CD4-positive, alpha-beta T cell (primary cell): Measurements from ENCODE around the gene SMOC1. TPM values are rescaled to one million over a fixed set of nuclear protein-coding genes. Genes with fewer than 3 reads are reported as not detected.
A peak's percentile ranks its signal among the peaks of the same experiment; 100 is the strongest.

ENCODE experiments used
- ATAC-seq: fragments of 200-7000 bp; cut with Tn5 transposase; one replicate; pipeline ENCODE4 v1.10.0; 2022; ENCODE audit warnings: mild to moderate bottlenecking; ENCODE audit not compliant: poor library complexity
- CTCF ChIA-PET: fragments of 350-600 bp; sonication (Branson Sonifier 250); formaldehyde crosslinking; loops from one replicate; lab custom pipeline; 2021; ENCODE audit warnings: antibody characterized with exemption, inconsistent platforms; lab: Charles Lee
- POLR2A ChIA-PET: fragments of 350-600 bp; sonication (Branson Sonifier 250); formaldehyde crosslinking; loops from one replicate; lab custom pipeline; 2021; ENCODE audit warnings: antibody characterized with exemption, inconsistent platforms; lab: Charles Lee
- DNase-seq, 14 experiments: peaks; one replicate each; pipeline ENCODE4 v3.0.0-alpha.2; 2013 to 2020; ENCODE audit warnings: mixed read lengths in 2 of 14
- H3K27ac ChIP-seq, 2 donors: one replicate each; pipeline versions ENCODE4 v1.5.1 to v1.7.0; 2013; ENCODE audit warnings: low read length in 2 of 2, low read depth in 1 of 2, mild to moderate bottlenecking in 1 of 2
- H3K27me3 ChIP-seq, 2 experiments: 1 replicate in 1 of 2; 2 replicates in 1 of 2; pipeline versions ENCODE4 v1.6.1 to v1.7.0; 2013; ENCODE audit warnings: low read length in 2 of 2, control low read depth in 1 of 2, mild to moderate bottlenecking in 1 of 2, moderate library complexity in 1 of 2; ENCODE audit not compliant: insufficient read depth in 2 of 2, control insufficient read depth in 1 of 2
- H3K36me3 ChIP-seq: one replicate; pipeline ENCODE4 v1.6.1; 2013; ENCODE audit warnings: low read length, control low read depth; ENCODE audit not compliant: insufficient read depth
- H3K4me1 ChIP-seq: one replicate; pipeline ENCODE4 v1.6.1; 2013; ENCODE audit warnings: low read length, control low read depth; ENCODE audit not compliant: insufficient read depth
- H3K4me3 ChIP-seq: one replicate; pipeline ENCODE4 v1.5.1; 2013; ENCODE audit warnings: mild to moderate bottlenecking, low read length, moderate library complexity
- H3K9me3 ChIP-seq, 2 experiments: 1 replicate in 1 of 2; 2 replicates in 1 of 2; pipeline versions ENCODE4 v1.6.1 to v1.7.0; 2013; ENCODE audit warnings: low read length in 2 of 2, mild to moderate bottlenecking in 2 of 2, control low read depth in 1 of 2, moderate library complexity in 1 of 2; ENCODE audit not compliant: control insufficient read depth in 1 of 2, insufficient read depth in 1 of 2
- H3K27ac Mint-ChIP-seq: one replicate; pipeline ENCODE4 v1.8.0; 2020; ENCODE audit warnings: mixed read lengths
- H3K27me3 Mint-ChIP-seq: one replicate; pipeline ENCODE4 v1.8.0; 2021; ENCODE audit warnings: mixed read lengths
- H3K36me3 Mint-ChIP-seq: one replicate; pipeline ENCODE4 v1.8.0; 2021; ENCODE audit warnings: low read depth, mixed read lengths
- H3K4me1 Mint-ChIP-seq: one replicate; pipeline ENCODE4 v1.8.0; 2021; ENCODE audit warnings: low read depth, mixed read lengths
- H3K4me3 Mint-ChIP-seq: one replicate; pipeline ENCODE4 v1.8.0; 2020; ENCODE audit warnings: mild to moderate bottlenecking, mixed read lengths
- H3K9me3 Mint-ChIP-seq: one replicate; pipeline ENCODE4 v1.8.0; 2020; ENCODE audit warnings: mixed read lengths
- CTCF ChIP-seq: fragments of 200-600 bp; IDR thresholded peaks from one replicate; pipeline ENCODE4 v1.8.0; 2022; ENCODE audit warnings: antibody characterized with exemption, mild to moderate bottlenecking
- intact Hi-C, 2 experiments: fragments of 100-400 bp; cut with DNase I in 1 of 2; cut with micrococcal nuclease in 1 of 2; formaldehyde crosslinking; loops; one replicate each; pipeline versions ENCODE4 v1.15.1 to v1.9.0; 2023 to 2025; cut with DNase I, micrococcal nuclease
- total RNA-seq, 174 experiments: library from RNA in 2 of 174; stranded (reverse) in 2 of 174; gene quantifications; one replicate each; pipeline ENCODE4 v1.2.3 and lab custom pipeline; 2021 to 2026

The SMOC1 gene
- total RNA-seq, 2 experiments from 2014 or later, result not detected

- no peaks in the 10 kb centered on the region for H3K4me1 Mint-ChIP-seq
Observed at GRCh38 chr14:70050136-70050535, 170.9 kb downstream of the SMOC1 start.

GRCh38 chr14:70052990-70053389 lies 173.8 kb downstream of the SMOC1 start:
- peaks cover 0 to 4% of the 10 kb centered on the region in 2 experiments for H3K27me3 ChIP-seq
- peaks cover 0 to 6% of the 10 kb centered on the region in 2 experiments for H3K9me3 ChIP-seq
- ChIA-PET POLR2A (no interaction called here), CTCF (no interaction called here)
- no peak overlapping the region for H3K4me3 Mint-ChIP-seq
- no peaks in the 10 kb centered on the region for H3K4me1 ChIP-seq
- H3K36me3 ChIP-seq, result no peaks in the 10 kb centered on the region
- H3K27ac ChIP-seq, result no peak overlapping the region
- H3K27ac Mint-ChIP-seq, result no peak overlapping the region
- no peak for ATAC-seq
- H3K9me3 Mint-ChIP-seq, result no peaks in the 10 kb centered on the region
- no peak overlapping the region for H3K4me3 ChIP-seq
- intact Hi-C loops, result no loop called here
- H3K27me3 Mint-ChIP-seq, result peaks cover 17% of the 10 kb centered on the region
- DNase-seq, result peak in 2 of 14 experiments; percentile 4 to 5
- H3K36me3 Mint-ChIP-seq, result no peaks in the 10 kb centered on the region
- TF ChIP-seq CTCF, result no peak
- no peaks in the 10 kb centered on the region for H3K4me1 Mint-ChIP-seq

More at GRCh38 chr14:70050136-70050535, 170.9 kb downstream of the SMOC1 start:
- Histone ChIP-seq H3K27me3 (no peaks in the 10 kb centered on the region), H3K9me3 (peaks cover 0 to 9% of the 10 kb centered on the region in 2 experiments), H3K36me3 (no peaks in the 10 kb centered on the region), H3K27ac (no peak overlapping the region), H3K4me1 (no peaks in the 10 kb centered on the region), H3K4me3 (no peak overlapping the region)
- no peak for TF ChIP-seq CTCF
- Mint-ChIP-seq H3K4me3 (no peak overlapping the region), H3K9me3 (no peaks in the 10 kb centered on the region), H3K27ac (no peak overlapping the region), H3K27me3 (peaks cover 9% of the 10 kb centered on the region), H3K36me3 (no peaks in the 10 kb centered on the region)
- intact Hi-C loops, result no loop called here
- CTCF ChIA-PET, result no interaction called here
- POLR2A ChIA-PET, result no interaction called here
- ATAC-seq (no peak), DNase-seq (no peak)

- DNase-seq, result no peak
- H3K36me3 Mint-ChIP-seq, result no peaks in the 10 kb centered on the region
- Histone ChIP-seq H3K36me3 (no peaks in the 10 kb centered on the region), H3K27me3 (peaks cover 0 to 4% of the 10 kb centered on the region in 2 experiments), H3K4me1 (no peaks in the 10 kb centered on the region), H3K9me3 (no peaks in the 10 kb centered on the region), H3K4me3 (no peak overlapping the region), H3K27ac (no peak overlapping the region)
- ATAC-seq, result no peak
- intact Hi-C loops, result no loop called here
- H3K9me3 Mint-ChIP-seq, result no peaks in the 10 kb centered on the region
- ChIA-PET POLR2A (no interaction called here), CTCF (no interaction called here)
- H3K27me3 Mint-ChIP-seq, result peaks cover 32% of the 10 kb centered on the region
- no peak overlapping the region for H3K4me3 Mint-ChIP-seq
- H3K27ac Mint-ChIP-seq, result no peak overlapping the region
- TF ChIP-seq CTCF, result no peak
- H3K4me1 Mint-ChIP-seq, result no peaks in the 10 kb centered on the region
Observed at GRCh38 chr14:70057519-70058136, 178.4 kb downstream of the SMOC1 start.
